ENCODE results near the gene IFI27. TPM values are rescaled to one million over a fixed set of nuclear protein-coding genes. Genes with fewer than 3 reads are reported as not detected.
"Not testable (repeated sequence)": the region's sequence is repeated elsewhere in the genome, so short reads cannot be mapped to it uniquely, and the experiment has no call there.

Gene IFI27
- 80.7 and 87.8 TPM in 2 replicates for total RNA-seq

GRCh38 chr14:94110552-94111181, at the start of gene IFI27:
TSS of gene IFI27 (plus strand) at chr14:94110736.
- Histone ChIP-seq H3K4me3 (ENCODE audit: insufficient read depth, low read length) (no peak within 1 kb of the TSS), H3K27ac (ENCODE audit: low read depth, low read length) (no peak within 1 kb of the TSS)

DNA sequence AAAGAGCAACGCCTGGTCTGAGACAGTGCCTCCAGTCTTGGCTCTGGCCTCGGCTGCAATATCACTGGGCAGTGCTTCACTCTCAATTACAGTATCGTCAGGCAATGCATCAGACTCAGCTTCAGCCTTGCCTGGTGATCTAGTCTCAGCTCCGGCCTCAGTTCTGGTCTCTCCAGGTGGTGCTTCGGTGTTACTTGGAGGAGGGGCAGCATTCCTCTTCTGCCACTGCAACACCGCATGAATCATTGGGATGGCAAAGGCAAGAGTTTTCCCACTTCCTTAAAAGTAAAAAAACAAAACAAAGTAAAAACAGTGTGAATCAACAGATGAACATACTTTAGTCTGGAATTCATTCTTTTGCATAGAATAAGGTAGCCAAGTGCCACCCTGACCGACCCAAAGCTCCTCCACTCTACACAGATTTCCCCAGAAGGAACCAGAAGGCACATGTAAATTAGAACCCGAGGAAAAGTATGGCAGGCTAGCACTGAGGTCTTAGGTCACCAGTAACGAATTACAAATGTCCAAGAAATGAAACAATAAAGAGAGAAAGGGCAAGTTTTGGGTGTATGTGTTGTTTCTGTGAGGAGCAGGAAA, 48.1 kb upstream of the IFI27 start:
- DNase-seq (ENCODE audit: insufficient read length, low spot score, missing footprints) = no peak
- Histone ChIP-seq H3K79me2 (ENCODE audit: insufficient read depth, low read length) (peaks cover 90% of the 10 kb centered on the region), H3K4me2 (ENCODE audit: insufficient read depth, low read length) (peak overlapping the region; percentile 46), H3K36me3 (ENCODE audit: insufficient read depth, low read length) (peaks cover 49% of the 10 kb centered on the region), H3K4me3 (ENCODE audit: insufficient read depth, low read length) (no peak overlapping the region), H3K27me3 (ENCODE audit: insufficient read depth, low read length) (no peaks in the 10 kb centered on the region), H3K4me1 (ENCODE audit: insufficient read depth, low read length) (peaks cover 18% of the 10 kb centered on the region), H3K27ac (ENCODE audit: low read depth, low read length) (peak overlapping the region; percentile 58), H4K20me1 (ENCODE audit: insufficient read depth, low read length) (peaks cover 59% of the 10 kb centered on the region), H2AFZ (ENCODE audit: low read length) (no peak overlapping the region), H3K9me3 (ENCODE audit: low read depth, low read length) (no peaks in the 10 kb centered on the region)
- TF ChIP-seq, protein P1, sequence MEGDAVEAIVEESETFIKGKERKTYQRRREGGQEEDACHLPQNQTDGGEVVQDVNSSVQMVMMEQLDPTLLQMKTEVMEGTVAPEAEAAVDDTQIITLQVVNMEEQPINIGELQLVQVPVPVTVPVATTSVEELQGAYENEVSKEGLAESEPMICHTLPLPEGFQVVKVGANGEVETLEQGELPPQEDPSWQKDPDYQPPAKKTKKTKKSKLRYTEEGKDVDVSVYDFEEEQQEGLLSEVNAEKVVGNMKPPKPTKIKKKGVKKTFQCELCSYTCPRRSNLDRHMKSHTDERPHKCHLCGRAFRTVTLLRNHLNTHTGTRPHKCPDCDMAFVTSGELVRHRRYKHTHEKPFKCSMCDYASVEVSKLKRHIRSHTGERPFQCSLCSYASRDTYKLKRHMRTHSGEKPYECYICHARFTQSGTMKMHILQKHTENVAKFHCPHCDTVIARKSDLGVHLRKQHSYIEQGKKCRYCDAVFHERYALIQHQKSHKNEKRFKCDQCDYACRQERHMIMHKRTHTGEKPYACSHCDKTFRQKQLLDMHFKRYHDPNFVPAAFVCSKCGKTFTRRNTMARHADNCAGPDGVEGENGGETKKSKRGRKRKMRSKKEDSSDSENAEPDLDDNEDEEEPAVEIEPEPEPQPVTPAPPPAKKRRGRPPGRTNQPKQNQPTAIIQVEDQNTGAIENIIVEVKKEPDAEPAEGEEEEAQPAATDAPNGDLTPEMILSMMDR (IDR thresholded peaks at IDR 0.05; ENCODE audit: extremely low read depth, low read depth, low read length) = no peak

More at GRCh38 chr14:94110552-94111181, at the start of gene IFI27:
- peaks cover 18% of the 10 kb centered on the region for H3K4me1 ChIP-seq (ENCODE audit: insufficient read depth, low read length)
- peak; percentile 87 for DNase-seq (ENCODE audit: insufficient read length, low spot score, missing footprints)
- no peak within 1 kb of the TSS for H3K4me2 ChIP-seq (ENCODE audit: insufficient read depth, low read length)
- peaks cover 2% of the 10 kb centered on the region for H3K27me3 ChIP-seq (ENCODE audit: insufficient read depth, low read length)
- no peaks in the 10 kb centered on the region for H4K20me1 ChIP-seq (ENCODE audit: insufficient read depth, low read length)
- H3K9me3 ChIP-seq (ENCODE audit: low read depth, low read length) = no peaks in the 10 kb centered on the region
- H3K79me2 ChIP-seq (ENCODE audit: insufficient read depth, low read length) = no peaks in the 10 kb centered on the region
- TF ChIP-seq, protein P1 (IDR thresholded peaks at IDR 0.05; ENCODE audit: extremely low read depth, low read depth, low read length) = no peak
- no peaks in the 10 kb centered on the region for H3K36me3 ChIP-seq (ENCODE audit: insufficient read depth, low read length)
- H2AFZ ChIP-seq (ENCODE audit: low read length) = no peak within 1 kb of the TSS

- no peak overlapping the region for H2AFZ ChIP-seq (ENCODE audit: low read length)
- no peak overlapping the region for H3K4me3 ChIP-seq (ENCODE audit: insufficient read depth, low read length)
- peaks cover 66% of the 10 kb centered on the region for H4K20me1 ChIP-seq (ENCODE audit: insufficient read depth, low read length)
- no peak overlapping the region for H3K4me2 ChIP-seq (ENCODE audit: insufficient read depth, low read length)
- TF ChIP-seq, protein P1 (IDR thresholded peaks at IDR 0.05; ENCODE audit: extremely low read depth, low read depth, low read length) = no peak
- no peak for DNase-seq (ENCODE audit: insufficient read length, low spot score, missing footprints)
- no peaks in the 10 kb centered on the region for H3K27me3 ChIP-seq (ENCODE audit: insufficient read depth, low read length)
- peaks cover 13% of the 10 kb centered on the region for H3K36me3 ChIP-seq (ENCODE audit: insufficient read depth, low read length)
- H3K27ac ChIP-seq (ENCODE audit: low read depth, low read length) = no peak overlapping the region
- H3K79me2 ChIP-seq (ENCODE audit: insufficient read depth, low read length) = peaks cover 97% of the 10 kb centered on the region
- H3K9me3 ChIP-seq (ENCODE audit: low read depth, low read length) = no peaks in the 10 kb centered on the region
- peaks cover 18% of the 10 kb centered on the region for H3K4me1 ChIP-seq (ENCODE audit: insufficient read depth, low read length)
These were observed 44.4 kb upstream of the IFI27 start for GRCh38 chr14:94066089-94066676.

DNA sequence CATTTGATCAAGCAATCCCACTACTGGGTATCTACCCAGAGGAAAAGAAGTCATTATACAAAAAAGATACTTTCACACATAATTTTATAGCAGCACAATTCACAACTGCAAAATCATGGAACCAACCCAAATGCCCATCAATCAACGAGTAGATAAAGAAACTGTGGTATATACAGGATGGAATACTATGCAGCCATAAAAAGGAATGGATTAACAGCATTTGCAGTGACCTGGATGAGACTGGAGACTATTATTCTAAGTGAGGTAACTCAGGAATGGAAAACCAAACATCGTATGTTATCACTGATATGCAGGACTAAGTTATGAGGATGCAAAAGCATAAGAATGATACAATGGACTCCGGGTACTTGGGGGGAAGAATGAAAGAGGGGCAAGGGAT, 38.5 kb upstream of the IFI27 start:
- H3K4me3 ChIP-seq (ENCODE audit: insufficient read depth, low read length); H2AFZ ChIP-seq (ENCODE audit: low read length); H3K9me3 ChIP-seq (ENCODE audit: low read depth, low read length); H3K4me1 ChIP-seq (ENCODE audit: insufficient read depth, low read length); DNase-seq (ENCODE audit: insufficient read length, low spot score, missing footprints); H3K27ac ChIP-seq (ENCODE audit: low read depth, low read length); H3K4me2 ChIP-seq (ENCODE audit: insufficient read depth, low read length); H3K36me3 ChIP-seq (ENCODE audit: insufficient read depth, low read length); H3K27me3 ChIP-seq (ENCODE audit: insufficient read depth, low read length): not testable (repeated sequence)
- H4K20me1 ChIP-seq (ENCODE audit: insufficient read depth, low read length) = peaks cover 35% of the 10 kb centered on the region
- peaks cover 97% of the 10 kb centered on the region for H3K79me2 ChIP-seq (ENCODE audit: insufficient read depth, low read length)
